GM23338 (cell line): Measurements from ENCODE around the gene ME3. TPM values are rescaled to one million over a fixed set of nuclear protein-coding genes. Genes with fewer than 3 reads are reported as not detected.

ENCODE experiments used
- ATAC-seq: fragments of 200-7000 bp; cut with Tn5 transposase; 3 replicates; pipeline ENCODE4 v1.9.1; 2020
- DNase-seq: peaks from one replicate; pipeline ENCODE4 v3.0.0-alpha.2; 2015; ENCODE audit warnings: low spot score
- H2AFZ ChIP-seq: fragments of 200-600 bp; sonication (generic); 2 replicates; pipeline ENCODE4 v1.8.0; 2016; ENCODE audit warnings: antibody characterized with exemption, mild to moderate bottlenecking, moderate library complexity
- H3F3A ChIP-seq: fragments of 200-600 bp; sonication (generic); replicated peaks from 2 replicates; pipeline ENCODE4 v1.8.0; 2017; ENCODE audit warnings: antibody characterized with exemption, mixed run types, low read depth
- H3K27ac ChIP-seq: fragments of 200-600 bp; sonication (generic); 2 replicates; pipeline ENCODE4 v1.6.1; 2016; ENCODE audit warnings: low read depth
- H3K27me3 ChIP-seq: fragments of 200-600 bp; sonication (generic); 2 replicates; pipeline ENCODE4 v1.8.0; 2016; ENCODE audit warnings: mild to moderate bottlenecking, mixed run types, moderate library complexity; ENCODE audit not compliant: insufficient read depth
- H3K36me3 ChIP-seq: fragments of 200-600 bp; sonication (generic); 2 replicates; pipeline ENCODE4 v1.8.0; 2016; ENCODE audit warnings: mild to moderate bottlenecking; ENCODE audit not compliant: insufficient read depth
- H3K4me1 ChIP-seq: fragments of 200-600 bp; sonication (generic); 2 replicates; pipeline ENCODE4 v1.8.0; 2016; ENCODE audit warnings: mild to moderate bottlenecking, moderate library complexity; ENCODE audit not compliant: insufficient read depth
- H3K4me2 ChIP-seq: fragments of 200-600 bp; sonication (generic); 2 replicates; pipeline ENCODE4 v1.7.1; 2017; ENCODE audit warnings: mixed run types
- H3K4me3 ChIP-seq: fragments of 200-600 bp; sonication (generic); 2 replicates; pipeline ENCODE4 v1.6.1; 2016; ENCODE audit warnings: mixed run types
- H3K79me2 ChIP-seq: fragments of 200-600 bp; sonication (generic); replicated peaks from 2 replicates; pipeline ENCODE4 v1.8.0; 2017; ENCODE audit warnings: mild to moderate bottlenecking; ENCODE audit not compliant: insufficient read depth
- H3K9me2 ChIP-seq: fragments of 200-600 bp; sonication (generic); 2 replicates; pipeline ENCODE4 v1.8.0; 2017; ENCODE audit not compliant: insufficient read depth
- H4K20me1 ChIP-seq: fragments of 200-600 bp; sonication (generic); replicated peaks from 2 replicates; pipeline ENCODE4 v1.8.0; 2017; ENCODE audit warnings: mild to moderate bottlenecking; ENCODE audit not compliant: insufficient read depth
- H3K27ac Mint-ChIP-seq: 2 replicates; pipeline ENCODE4 v1.8.0; 2020; ENCODE audit warnings: inconsistent platforms, mild to moderate bottlenecking, moderate library complexity, mixed read lengths
- H3K27me3 Mint-ChIP-seq: 3 replicates; pipeline ENCODE4 v1.8.0; 2022; ENCODE audit warnings: low read depth, mild to moderate bottlenecking, moderate library complexity, mixed read lengths, inconsistent platforms; ENCODE audit not compliant: insufficient read depth, poor library complexity
- H3K36me3 Mint-ChIP-seq: 3 replicates; pipeline ENCODE4 v1.8.0; 2021; ENCODE audit warnings: low read depth, mild to moderate bottlenecking, inconsistent platforms, moderate library complexity, mixed read lengths
- H3K4me1 Mint-ChIP-seq: 3 replicates; pipeline ENCODE4 v1.8.0; 2020; ENCODE audit warnings: mild to moderate bottlenecking, inconsistent platforms, mixed read lengths
- H3K4me3 Mint-ChIP-seq: 3 replicates; pipeline ENCODE4 v1.8.0; 2021; ENCODE audit warnings: moderate library complexity, mild to moderate bottlenecking, inconsistent platforms, mixed read lengths
- H3K9me3 Mint-ChIP-seq: 3 replicates; pipeline ENCODE4 v1.8.0; 2020; ENCODE audit warnings: moderate library complexity, mild to moderate bottlenecking, inconsistent platforms, mixed read lengths
- CREB1 ChIP-seq: fragments of 250-450 bp; sonication (Bioruptor Pico); IDR thresholded peaks from 2 replicates; pipeline ENCODE4 v1.5.0; 2020; ENCODE audit warnings: low read depth, mild to moderate bottlenecking, moderate library complexity
- EZH2phosphoT487 ChIP-seq: fragments of 200-600 bp; sonication (generic); IDR thresholded peaks from one replicate; pipeline ENCODE4 v1.8.1; 2018; ENCODE audit warnings: antibody characterized with exemption; ENCODE audit not compliant: unreplicated experiment
- NANOG ChIP-seq: IDR thresholded peaks from 2 replicates; pipeline ENCODE4 v1.6.1; 2016; ENCODE audit warnings: antibody characterized with exemption, borderline replicate concordance
- POLR2AphosphoS5 ChIP-seq: IDR thresholded peaks from 2 replicates; pipeline ENCODE4 v1.6.1; 2016; ENCODE audit warnings: antibody characterized with exemption, low read depth
- STAT1 ChIP-seq: IDR thresholded peaks from one replicate; pipeline ENCODE4 v1.6.1; 2016; ENCODE audit warnings: antibody characterized with exemption; ENCODE audit not compliant: unreplicated experiment
- ZNF114 ChIP-seq: fragments of 250-450 bp; sonication (Bioruptor Pico); IDR thresholded peaks from 2 replicates; pipeline ENCODE4 v1.5.0; 2020; ENCODE audit warnings: mild to moderate bottlenecking, moderate library complexity
- polyA plus RNA-seq: library from polyadenylated mRNA; unstranded; fragments of >200 nt; fragmentation: Nextera tagmentation; extraction: Ambion mirVana; gene quantifications from 2 replicates; pipeline ENCODE4 v1.2.1, GENCODE V29; 2016
- total RNA-seq: library from RNA; depleted of rRNA; stranded (reverse); fragments of >200 nt; shearing (Covaris generic); gene quantifications from 2 replicates; pipeline ENCODE4 v1.2.3, GENCODE V29; 2014
- TF ChIP-seq, protein P1 (sequence below): IDR thresholded peaks from one replicate; pipeline ENCODE4 v1.6.1; 2018; ENCODE audit warnings: antibody characterized with exemption; ENCODE audit not compliant: unreplicated experiment
- TF ChIP-seq, protein P2 (sequence below): IDR thresholded peaks from 2 replicates; pipeline ENCODE4 v1.6.1; 2016; ENCODE audit warnings: antibody characterized with exemption
- TF ChIP-seq, protein P3 (sequence below), 2 experiments: fragments of 200-600 bp in 1 of 2; sonication (generic) in 1 of 2; conservative IDR thresholded peaks; 2 replicates each; pipeline versions ENCODE4 v1.5.1 to v1.6.1; 2016 to 2017; ENCODE audit warnings: antibody characterized with exemption in 2 of 2, low read depth in 2 of 2, mild to moderate bottlenecking in 2 of 2, moderate library complexity in 1 of 2

The ME3 gene
- total and polyA plus RNA-seq, 2 experiments from 2014 or later: 1.3 to 4.0 TPM

DNA sequence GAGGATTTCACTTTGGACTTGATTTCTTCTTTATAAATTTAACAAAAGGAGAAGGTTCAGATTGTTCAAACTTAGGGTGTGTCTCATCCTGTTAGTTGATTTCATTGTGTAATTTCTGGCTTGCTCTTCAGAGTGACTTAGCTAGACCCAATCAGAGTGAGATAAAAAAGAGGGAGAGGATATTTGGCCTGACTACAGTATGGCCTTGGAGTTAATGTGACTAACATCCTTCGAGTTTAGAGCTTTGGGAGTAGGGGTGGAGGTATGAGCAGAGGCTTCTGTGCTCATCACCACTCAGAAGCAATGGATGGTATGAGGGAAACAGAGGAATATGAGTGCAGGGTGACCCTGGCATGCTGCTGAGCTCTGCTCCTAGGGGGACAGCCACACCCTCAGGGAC, 114.2 kb downstream of the ME3 start:
- Histone ChIP-seq H3K4me3 (no peak overlapping the region), H3K4me1 (no peaks in the 10 kb centered on the region), H3K27me3 (no peaks in the 10 kb centered on the region), H3K79me2 (no peaks in the 10 kb centered on the region), H3F3A (no peaks in the 10 kb centered on the region), H2AFZ (no peak overlapping the region), H3K4me2 (no peak overlapping the region), H4K20me1 (no peaks in the 10 kb centered on the region), H3K36me3 (no peaks in the 10 kb centered on the region), H3K27ac (no peak overlapping the region), H3K9me2 (0 out of 2 replicates have a peak, but pooled peaks cover 9% of the 10 kb centered on the region)
- DNase-seq: no peak
- Mint-ChIP-seq H3K4me3 (no peak overlapping the region), H3K27ac (no peak overlapping the region), H3K27me3 (no peaks in the 10 kb centered on the region), H3K9me3 (no peaks in the 10 kb centered on the region; the same call in 2 of the 3 replicates), H3K4me1 (no peaks in the 10 kb centered on the region), H3K36me3 (no peaks in the 10 kb centered on the region)
- ATAC-seq: no peak
- TF ChIP-seq, protein P1, sequence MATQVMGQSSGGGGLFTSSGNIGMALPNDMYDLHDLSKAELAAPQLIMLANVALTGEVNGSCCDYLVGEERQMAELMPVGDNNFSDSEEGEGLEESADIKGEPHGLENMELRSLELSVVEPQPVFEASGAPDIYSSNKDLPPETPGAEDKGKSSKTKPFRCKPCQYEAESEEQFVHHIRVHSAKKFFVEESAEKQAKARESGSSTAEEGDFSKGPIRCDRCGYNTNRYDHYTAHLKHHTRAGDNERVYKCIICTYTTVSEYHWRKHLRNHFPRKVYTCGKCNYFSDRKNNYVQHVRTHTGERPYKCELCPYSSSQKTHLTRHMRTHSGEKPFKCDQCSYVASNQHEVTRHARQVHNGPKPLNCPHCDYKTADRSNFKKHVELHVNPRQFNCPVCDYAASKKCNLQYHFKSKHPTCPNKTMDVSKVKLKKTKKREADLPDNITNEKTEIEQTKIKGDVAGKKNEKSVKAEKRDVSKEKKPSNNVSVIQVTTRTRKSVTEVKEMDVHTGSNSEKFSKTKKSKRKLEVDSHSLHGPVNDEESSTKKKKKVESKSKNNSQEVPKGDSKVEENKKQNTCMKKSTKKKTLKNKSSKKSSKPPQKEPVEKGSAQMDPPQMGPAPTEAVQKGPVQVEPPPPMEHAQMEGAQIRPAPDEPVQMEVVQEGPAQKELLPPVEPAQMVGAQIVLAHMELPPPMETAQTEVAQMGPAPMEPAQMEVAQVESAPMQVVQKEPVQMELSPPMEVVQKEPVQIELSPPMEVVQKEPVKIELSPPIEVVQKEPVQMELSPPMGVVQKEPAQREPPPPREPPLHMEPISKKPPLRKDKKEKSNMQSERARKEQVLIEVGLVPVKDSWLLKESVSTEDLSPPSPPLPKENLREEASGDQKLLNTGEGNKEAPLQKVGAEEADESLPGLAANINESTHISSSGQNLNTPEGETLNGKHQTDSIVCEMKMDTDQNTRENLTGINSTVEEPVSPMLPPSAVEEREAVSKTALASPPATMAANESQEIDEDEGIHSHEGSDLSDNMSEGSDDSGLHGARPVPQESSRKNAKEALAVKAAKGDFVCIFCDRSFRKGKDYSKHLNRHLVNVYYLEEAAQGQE: no peak
- TF ChIP-seq NANOG: no peak
- no peak for TF ChIP-seq POLR2AphosphoS5
- no peak for TF ChIP-seq EZH2phosphoT487
- TF ChIP-seq, protein P2, sequence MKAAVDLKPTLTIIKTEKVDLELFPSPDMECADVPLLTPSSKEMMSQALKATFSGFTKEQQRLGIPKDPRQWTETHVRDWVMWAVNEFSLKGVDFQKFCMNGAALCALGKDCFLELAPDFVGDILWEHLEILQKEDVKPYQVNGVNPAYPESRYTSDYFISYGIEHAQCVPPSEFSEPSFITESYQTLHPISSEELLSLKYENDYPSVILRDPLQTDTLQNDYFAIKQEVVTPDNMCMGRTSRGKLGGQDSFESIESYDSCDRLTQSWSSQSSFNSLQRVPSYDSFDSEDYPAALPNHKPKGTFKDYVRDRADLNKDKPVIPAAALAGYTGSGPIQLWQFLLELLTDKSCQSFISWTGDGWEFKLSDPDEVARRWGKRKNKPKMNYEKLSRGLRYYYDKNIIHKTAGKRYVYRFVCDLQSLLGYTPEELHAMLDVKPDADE: no peak
- no peak for TF ChIP-seq STAT1
- TF ChIP-seq CREB1: no peak

DNA sequence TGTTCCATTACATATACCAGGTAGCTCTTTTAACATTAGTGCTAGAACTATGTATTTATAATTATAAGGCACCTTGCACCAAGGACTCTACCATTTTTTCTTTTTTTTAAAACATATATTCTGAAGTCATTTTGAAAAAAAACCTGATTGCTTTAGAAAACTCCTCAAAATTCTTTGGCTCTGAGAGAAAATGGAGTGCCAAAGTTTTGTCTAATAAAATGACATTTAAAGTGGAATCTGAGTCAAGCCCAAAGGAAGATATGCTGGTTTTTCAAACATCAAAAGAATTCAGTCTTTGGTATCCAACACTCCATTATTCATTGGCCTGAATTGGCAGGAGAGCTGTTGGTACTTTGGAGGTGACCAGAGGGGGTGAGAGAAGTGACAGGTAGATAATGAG, 116.5 kb downstream of the ME3 start:
- H3K27me3 ChIP-seq: no peaks in the 10 kb centered on the region
- H3K4me2 ChIP-seq: no peak overlapping the region
- Mint-ChIP-seq H3K9me3 (no peaks in the 10 kb centered on the region), H3K36me3 (no peaks in the 10 kb centered on the region), H3K27ac (no peak overlapping the region), H3K27me3 (no peaks in the 10 kb centered on the region), H3K4me3 (no peak overlapping the region), H3K4me1 (no peaks in the 10 kb centered on the region)
- 0 out of 2 replicates have a peak, but pooled peaks cover 11% of the 10 kb centered on the region for H3K9me2 ChIP-seq
- no peak overlapping the region for H3K27ac ChIP-seq
- TF ChIP-seq, protein P3, sequence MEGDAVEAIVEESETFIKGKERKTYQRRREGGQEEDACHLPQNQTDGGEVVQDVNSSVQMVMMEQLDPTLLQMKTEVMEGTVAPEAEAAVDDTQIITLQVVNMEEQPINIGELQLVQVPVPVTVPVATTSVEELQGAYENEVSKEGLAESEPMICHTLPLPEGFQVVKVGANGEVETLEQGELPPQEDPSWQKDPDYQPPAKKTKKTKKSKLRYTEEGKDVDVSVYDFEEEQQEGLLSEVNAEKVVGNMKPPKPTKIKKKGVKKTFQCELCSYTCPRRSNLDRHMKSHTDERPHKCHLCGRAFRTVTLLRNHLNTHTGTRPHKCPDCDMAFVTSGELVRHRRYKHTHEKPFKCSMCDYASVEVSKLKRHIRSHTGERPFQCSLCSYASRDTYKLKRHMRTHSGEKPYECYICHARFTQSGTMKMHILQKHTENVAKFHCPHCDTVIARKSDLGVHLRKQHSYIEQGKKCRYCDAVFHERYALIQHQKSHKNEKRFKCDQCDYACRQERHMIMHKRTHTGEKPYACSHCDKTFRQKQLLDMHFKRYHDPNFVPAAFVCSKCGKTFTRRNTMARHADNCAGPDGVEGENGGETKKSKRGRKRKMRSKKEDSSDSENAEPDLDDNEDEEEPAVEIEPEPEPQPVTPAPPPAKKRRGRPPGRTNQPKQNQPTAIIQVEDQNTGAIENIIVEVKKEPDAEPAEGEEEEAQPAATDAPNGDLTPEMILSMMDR (conservative IDR thresholded peaks at IDR 0.05; ENCODE audit: low read depth in 2 of 2): no peak
- no peak for TF ChIP-seq CREB1
- TF ChIP-seq EZH2phosphoT487: no peak
- no peak for TF ChIP-seq ZNF114
- H4K20me1 ChIP-seq: no peaks in the 10 kb centered on the region
- H2AFZ ChIP-seq: no peak overlapping the region
- H3K4me1 ChIP-seq: no peaks in the 10 kb centered on the region
- DNase-seq (no peak), ATAC-seq (no peak)
- no peaks in the 10 kb centered on the region for H3K79me2 ChIP-seq
- H3F3A ChIP-seq: no peaks in the 10 kb centered on the region
- H3K4me3 ChIP-seq: no peak overlapping the region
- H3K36me3 ChIP-seq: no peaks in the 10 kb centered on the region
